ENCODE measurements around the gene TMEM131.
"Not testable (repeated sequence)": the region's sequence is repeated elsewhere in the genome, so short reads cannot be mapped to it uniquely, and the experiment has no call there.

TMEM131 gene

DNA sequence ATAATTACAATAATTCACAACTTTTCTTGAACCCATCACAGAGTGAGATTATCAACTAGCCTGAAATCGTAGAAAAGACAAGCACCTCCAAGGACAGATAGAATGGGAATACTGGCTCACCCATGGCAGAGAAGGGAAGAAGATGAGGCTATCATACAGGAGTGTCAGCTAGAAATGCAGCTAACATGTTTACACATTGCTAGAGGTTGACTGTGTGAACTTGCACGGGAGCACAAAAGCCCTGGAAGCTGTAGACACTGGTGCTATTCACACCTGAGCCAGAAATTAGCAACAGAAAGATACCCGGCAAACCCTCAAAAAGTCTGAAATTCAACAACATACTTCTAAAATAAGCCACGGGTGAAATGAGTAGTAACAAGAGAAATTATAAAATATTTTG is 150.6 kb downstream of the TMEM131 start:
- no peak overlapping the region for H3K4me3 ChIP-seq (ENCODE audit: low read length)
- TF ChIP-seq, protein P1, sequence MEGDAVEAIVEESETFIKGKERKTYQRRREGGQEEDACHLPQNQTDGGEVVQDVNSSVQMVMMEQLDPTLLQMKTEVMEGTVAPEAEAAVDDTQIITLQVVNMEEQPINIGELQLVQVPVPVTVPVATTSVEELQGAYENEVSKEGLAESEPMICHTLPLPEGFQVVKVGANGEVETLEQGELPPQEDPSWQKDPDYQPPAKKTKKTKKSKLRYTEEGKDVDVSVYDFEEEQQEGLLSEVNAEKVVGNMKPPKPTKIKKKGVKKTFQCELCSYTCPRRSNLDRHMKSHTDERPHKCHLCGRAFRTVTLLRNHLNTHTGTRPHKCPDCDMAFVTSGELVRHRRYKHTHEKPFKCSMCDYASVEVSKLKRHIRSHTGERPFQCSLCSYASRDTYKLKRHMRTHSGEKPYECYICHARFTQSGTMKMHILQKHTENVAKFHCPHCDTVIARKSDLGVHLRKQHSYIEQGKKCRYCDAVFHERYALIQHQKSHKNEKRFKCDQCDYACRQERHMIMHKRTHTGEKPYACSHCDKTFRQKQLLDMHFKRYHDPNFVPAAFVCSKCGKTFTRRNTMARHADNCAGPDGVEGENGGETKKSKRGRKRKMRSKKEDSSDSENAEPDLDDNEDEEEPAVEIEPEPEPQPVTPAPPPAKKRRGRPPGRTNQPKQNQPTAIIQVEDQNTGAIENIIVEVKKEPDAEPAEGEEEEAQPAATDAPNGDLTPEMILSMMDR (conservative IDR thresholded peaks at IDR 0.05; ENCODE audit: low read length) = no peak
- DNase-seq (ENCODE audit: low read depth) = no peak

DNA sequence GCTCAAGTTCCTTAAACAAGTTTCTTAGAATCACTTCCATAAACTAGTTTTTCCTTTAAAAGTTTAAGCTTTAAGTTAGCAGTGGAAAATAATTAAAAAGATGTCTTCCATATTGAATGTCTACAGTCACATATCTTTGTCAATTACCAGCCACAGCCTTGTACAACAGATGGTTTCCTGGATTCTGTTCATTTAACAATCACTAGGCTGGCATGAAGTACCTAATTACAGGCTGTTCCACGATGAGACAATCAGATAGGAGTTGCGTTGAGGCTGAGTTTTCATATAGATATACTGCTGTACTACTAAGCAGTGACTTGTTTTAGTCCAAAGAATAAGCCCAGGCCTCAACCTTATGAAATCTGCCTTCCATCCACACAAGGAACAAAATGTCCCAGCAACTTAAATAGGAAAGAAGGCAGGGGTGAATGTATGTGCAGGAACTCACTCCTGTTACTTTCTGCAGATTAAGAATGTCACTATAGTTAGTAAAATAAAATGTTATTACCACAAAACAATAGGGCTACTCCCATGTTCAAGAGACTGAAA is 151.4 kb downstream of the TMEM131 start:
- H3K4me3 ChIP-seq (ENCODE audit: low read length) = no peak overlapping the region
- DNase-seq (ENCODE audit: low read depth) = no peak
- TF ChIP-seq, protein P1 (conservative IDR thresholded peaks at IDR 0.05; ENCODE audit: low read length) = no peak

DNA sequence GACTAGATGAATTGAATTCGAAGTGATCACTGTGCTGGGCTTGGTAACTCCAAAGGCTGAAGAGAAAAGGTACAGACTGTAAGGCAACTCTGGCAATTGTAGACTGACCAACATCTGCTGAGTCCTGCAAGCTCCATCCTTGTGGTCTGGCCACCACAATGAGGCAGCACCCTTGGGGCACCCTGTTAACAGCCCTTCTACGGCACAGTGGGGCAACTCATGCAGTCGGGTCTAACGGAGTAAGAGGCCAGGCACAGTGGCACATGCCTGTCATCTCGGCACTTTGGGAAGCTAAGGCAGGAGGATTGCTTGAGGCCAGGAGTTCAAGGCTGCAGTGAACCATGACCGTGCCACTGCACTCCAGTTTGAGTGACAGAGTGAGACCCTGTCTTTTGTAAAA is 155.6 kb downstream of the TMEM131 start:
- DNase-seq (ENCODE audit: low read depth) = no peak
- TF ChIP-seq, protein P1 (conservative IDR thresholded peaks at IDR 0.05; ENCODE audit: low read length) = no peak
- no peak overlapping the region for H3K4me3 ChIP-seq (ENCODE audit: low read length)

DNA sequence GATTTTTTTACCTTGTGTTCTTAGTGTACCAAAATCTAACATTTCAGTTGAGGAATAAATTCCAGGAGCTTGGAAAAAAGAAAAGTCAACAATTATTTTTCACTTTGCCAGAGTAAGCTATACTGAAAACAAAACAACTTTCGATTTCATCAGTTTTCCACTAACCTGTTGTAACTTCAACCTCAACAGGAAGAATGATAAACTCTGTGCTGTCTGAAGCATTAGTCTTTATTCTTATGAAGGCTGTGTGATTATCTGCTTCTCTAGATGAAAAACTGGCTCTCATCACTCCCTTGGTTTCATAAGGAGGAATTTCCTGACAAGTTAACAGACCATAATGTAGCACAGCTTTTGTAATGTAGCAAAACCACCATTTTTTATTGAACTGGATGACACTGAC is 161.1 kb downstream of the TMEM131 start:
- no peak overlapping the region for H3K4me3 ChIP-seq (ENCODE audit: low read length)
- TF ChIP-seq, protein P1 (conservative IDR thresholded peaks at IDR 0.05; ENCODE audit: low read length) = no peak
- peak; percentile 4 for DNase-seq (ENCODE audit: low read depth)

DNA sequence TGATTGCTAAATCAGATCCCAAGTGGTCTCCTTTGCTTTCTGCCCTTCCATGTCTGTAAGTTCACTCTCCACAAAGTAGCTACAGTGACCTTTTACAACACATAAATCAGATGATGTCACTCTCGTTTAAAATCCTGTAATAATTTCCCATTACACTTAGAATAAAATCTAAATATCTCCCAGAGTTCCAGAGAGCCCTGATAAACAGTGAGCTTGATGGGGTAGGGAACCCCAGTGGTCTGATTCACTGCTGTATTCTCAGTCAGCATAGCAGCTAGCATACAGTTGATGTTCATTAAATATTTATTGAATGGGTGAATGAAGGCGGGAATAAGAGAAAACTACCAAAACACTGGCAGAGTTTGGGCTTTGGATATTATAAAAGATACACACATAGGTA is 164.6 kb downstream of the TMEM131 start:
- no peak overlapping the region for H3K4me3 ChIP-seq (ENCODE audit: low read length)
- TF ChIP-seq, protein P1 (conservative IDR thresholded peaks at IDR 0.05; ENCODE audit: low read length) = no peak
- DNase-seq (ENCODE audit: low read depth) = no peak

DNA sequence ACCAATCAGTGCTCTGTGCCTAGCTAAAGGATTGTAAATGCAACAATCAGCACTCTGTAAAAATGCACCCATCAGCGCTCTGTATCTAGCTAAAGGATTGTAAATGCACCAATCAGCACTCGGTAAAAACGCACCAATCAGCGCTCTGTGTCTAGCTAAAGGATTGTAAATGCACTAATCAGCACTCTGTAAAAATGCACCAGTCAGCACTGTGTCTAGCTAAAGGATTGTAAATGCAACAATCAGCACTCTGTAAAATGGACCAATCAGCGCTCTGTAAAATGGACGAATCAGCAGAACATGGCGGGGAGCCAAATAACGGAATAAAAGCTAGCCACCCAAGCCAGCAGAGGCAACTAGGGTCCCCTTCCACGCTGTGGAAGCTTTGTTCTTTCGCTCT is 166.5 kb downstream of the TMEM131 start:
- not testable (repeated sequence) for DNase-seq (ENCODE audit: low read depth); H3K4me3 ChIP-seq (ENCODE audit: low read length)

DNA sequence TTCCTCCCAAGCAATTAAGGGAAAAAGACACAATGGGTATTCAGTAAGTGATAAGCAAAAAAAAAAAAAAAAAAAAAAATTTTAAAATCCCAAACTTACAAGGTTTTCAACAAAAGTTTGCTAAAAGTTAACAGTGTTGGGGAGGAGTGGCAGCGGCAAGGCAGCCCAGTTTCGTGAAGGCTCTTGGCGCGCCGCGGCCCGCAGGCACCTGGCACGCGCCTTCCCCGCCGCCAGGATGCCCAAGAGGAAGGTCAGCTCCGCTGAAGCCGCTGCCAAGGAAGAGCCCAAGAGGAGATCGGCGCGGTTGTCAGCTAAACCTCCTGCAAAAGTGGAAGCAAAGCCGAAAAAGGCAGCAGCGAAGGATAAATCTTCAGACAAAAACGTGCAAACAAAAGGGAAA is 168.7 kb downstream of the TMEM131 start:
- not testable (repeated sequence) for H3K4me3 ChIP-seq (ENCODE audit: low read length); DNase-seq (ENCODE audit: low read depth)

DNA sequence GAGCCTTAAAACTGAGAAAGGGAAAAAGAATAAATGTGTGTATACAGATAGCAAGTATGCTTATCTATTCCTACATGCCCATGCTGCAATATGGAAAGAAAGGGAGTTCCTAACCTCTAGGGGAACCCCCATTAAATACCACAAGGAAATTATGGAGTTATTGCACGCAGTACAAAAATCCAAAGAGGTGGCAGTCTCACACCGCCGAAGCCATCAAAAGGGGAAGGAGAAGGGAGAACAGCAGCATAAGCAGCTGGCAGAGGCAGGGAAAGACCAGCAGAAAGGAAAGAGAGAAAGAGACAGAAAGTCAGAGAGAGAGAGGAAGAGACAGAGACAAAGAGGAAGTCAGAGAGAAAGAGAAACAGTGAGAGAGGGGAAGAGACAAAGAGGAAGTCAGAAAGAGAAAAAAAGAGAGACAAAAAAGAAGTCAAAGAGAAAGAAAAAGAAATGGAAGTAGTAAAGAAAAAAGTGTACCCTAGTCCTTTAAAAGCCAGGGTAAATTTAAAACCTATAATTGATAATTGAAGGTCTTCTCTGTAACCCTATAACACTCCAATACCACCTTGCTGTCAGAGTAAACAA is 169.4 kb downstream of the TMEM131 start:
- not testable (repeated sequence) for DNase-seq (ENCODE audit: low read depth); H3K4me3 ChIP-seq (ENCODE audit: low read length)

DNA sequence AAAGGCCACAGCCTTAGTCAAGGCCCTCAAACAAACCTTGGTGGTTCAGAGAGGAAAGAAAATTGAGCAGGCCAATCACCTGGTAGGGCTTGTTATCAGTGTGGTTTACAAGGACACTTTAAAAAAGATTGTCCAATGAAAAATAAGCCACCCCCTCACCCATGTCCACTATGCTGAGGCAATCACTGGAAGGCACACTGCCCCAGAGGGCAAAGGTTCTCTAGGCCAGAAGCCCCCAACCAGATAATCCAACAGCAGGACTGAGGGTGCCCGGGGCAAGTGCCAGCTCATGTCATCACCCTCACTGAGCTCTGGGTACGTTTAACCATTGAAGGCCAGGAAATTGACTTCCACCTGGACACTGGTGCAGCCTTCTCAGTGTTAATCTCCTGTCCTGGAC is 171.7 kb downstream of the TMEM131 start:
- not testable (repeated sequence) for DNase-seq (ENCODE audit: low read depth)

DNA sequence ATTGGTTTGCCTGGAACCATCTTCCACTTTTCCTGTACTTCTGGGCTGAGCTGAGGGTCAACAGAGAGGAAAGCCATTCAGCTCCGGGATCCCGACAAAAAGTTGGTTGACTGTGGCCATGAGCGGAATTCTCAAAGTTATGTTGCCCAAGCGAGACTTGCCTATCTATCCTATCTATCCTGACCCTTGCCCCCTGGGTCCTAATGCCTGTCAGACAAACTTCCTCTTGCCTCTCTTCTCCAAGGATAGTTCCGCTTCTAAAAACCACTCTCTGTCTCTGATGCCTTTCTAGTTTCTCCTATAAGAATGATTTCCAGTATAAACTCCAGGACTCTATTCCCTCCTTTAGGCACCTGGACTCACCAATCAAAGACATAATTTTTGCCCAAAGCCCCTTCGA is 173.9 kb downstream of the TMEM131 start:
- not testable (repeated sequence) for DNase-seq (ENCODE audit: low read depth); H3K4me3 ChIP-seq (ENCODE audit: low read length)

More for the DNA sequence above, 171.7 kb downstream of the TMEM131 start:
- not testable (repeated sequence) for H3K4me3 ChIP-seq (ENCODE audit: low read length)

Data from AG10803 (cell line).